H9 (cell line): ENCODE measurements around the gene CYP2W1. TPM values are rescaled to one million over a fixed set of nuclear protein-coding genes. Genes with fewer than 3 reads are reported as not detected.

ENCODE experiments used
- DNase-seq: peaks from one replicate; pipeline ENCODE4 v3.0.0-alpha.2; 2017
- H2AFZ ChIP-seq: one replicate; pipeline ENCODE4 v1.6.1; 2013; ENCODE audit warnings: mild to moderate bottlenecking, low read length, control low read depth, moderate library complexity
- H2AK5ac ChIP-seq: 2 replicates; pipeline ENCODE4 v1.6.1; 2013; ENCODE audit warnings: low read length, control low read depth, mixed read lengths; ENCODE audit not compliant: insufficient read length
- H2BK120ac ChIP-seq: one replicate; pipeline ENCODE4 v1.6.1; 2013; ENCODE audit warnings: low read depth, mild to moderate bottlenecking, low read length, control low read depth, inconsistent platforms; ENCODE audit not compliant: poor library complexity, severe bottlenecking
- H2BK12ac ChIP-seq: 2 replicates; pipeline ENCODE4 v1.6.1; 2013; ENCODE audit warnings: low read length, control low read depth, mixed read lengths, low read depth; ENCODE audit not compliant: insufficient read length
- H2BK15ac ChIP-seq: 2 replicates; pipeline ENCODE4 v1.6.1; 2013; ENCODE audit warnings: low read depth, low read length, control low read depth
- H2BK20ac ChIP-seq: one replicate; pipeline ENCODE4 v1.6.1; 2013; ENCODE audit warnings: low read depth, mild to moderate bottlenecking, low read length, control low read depth, inconsistent platforms; ENCODE audit not compliant: poor library complexity, severe bottlenecking
- H2BK5ac ChIP-seq: 2 replicates; pipeline ENCODE4 v1.6.1; 2013; ENCODE audit warnings: low read length, control low read depth, mixed read lengths; ENCODE audit not compliant: insufficient read length
- H3K14ac ChIP-seq: 2 replicates; pipeline ENCODE4 v1.6.1; 2013; ENCODE audit warnings: low read length, control low read depth; ENCODE audit not compliant: insufficient read depth
- H3K18ac ChIP-seq: 2 replicates; pipeline ENCODE4 v1.6.1; 2013; ENCODE audit warnings: low read depth, mild to moderate bottlenecking, mixed read lengths, low read length, control low read depth; ENCODE audit not compliant: insufficient read length
- H3K23ac ChIP-seq: 2 replicates; pipeline ENCODE4 v1.6.1; 2013; ENCODE audit warnings: low read length, control low read depth, mixed read lengths, low read depth; ENCODE audit not compliant: insufficient read length
- H3K23me2 ChIP-seq: 2 replicates; pipeline ENCODE4 v1.6.1; 2013; ENCODE audit warnings: low read depth, mild to moderate bottlenecking, mixed read lengths, low read length, control low read depth; ENCODE audit not compliant: insufficient read length, poor library complexity, severe bottlenecking
- H3K27ac ChIP-seq: 2 replicates; pipeline ENCODE4 v1.5.1; 2013; ENCODE audit warnings: low read length, control low read depth, mixed read lengths, low read depth; ENCODE audit not compliant: insufficient read length
- H3K27me3 ChIP-seq: 2 replicates; pipeline ENCODE4 v1.6.1; 2013; ENCODE audit warnings: low read length, control low read depth, inconsistent platforms; ENCODE audit not compliant: insufficient read depth
- H3K4ac ChIP-seq: 2 replicates; pipeline ENCODE4 v1.6.1; 2013; ENCODE audit warnings: low read depth, mild to moderate bottlenecking, control low read depth, inconsistent platforms, low read length, moderate library complexity
- H3K4me1 ChIP-seq: 2 replicates; pipeline ENCODE4 v1.6.1; 2013; ENCODE audit warnings: low read length, control low read depth, inconsistent platforms; ENCODE audit not compliant: insufficient read depth
- H3K4me2 ChIP-seq: 2 replicates; pipeline ENCODE4 v1.6.1; 2013; ENCODE audit warnings: low read length, control low read depth, mixed read lengths; ENCODE audit not compliant: insufficient read length, insufficient read depth
- H3K56ac ChIP-seq: 2 replicates; pipeline ENCODE4 v1.6.1; 2013; ENCODE audit warnings: low read depth, mild to moderate bottlenecking, mixed read lengths, low read length, control low read depth; ENCODE audit not compliant: insufficient read length
- H3K79me1 ChIP-seq: 2 replicates; pipeline ENCODE4 v1.6.1; 2013; ENCODE audit warnings: low read depth, mild to moderate bottlenecking, moderate library complexity, low read length, control low read depth, inconsistent platforms; ENCODE audit not compliant: insufficient read depth, poor library complexity, severe bottlenecking
- H3K79me2 ChIP-seq: 2 replicates; pipeline ENCODE4 v1.6.1; 2013; ENCODE audit warnings: low read length, control low read depth, inconsistent platforms; ENCODE audit not compliant: insufficient read depth
- H3K9ac ChIP-seq: 2 replicates; pipeline ENCODE4 v1.6.1; 2013; ENCODE audit warnings: low read length, control low read depth, mixed read lengths; ENCODE audit not compliant: insufficient read length; ENCODE audit errors: extremely low read depth
- H3K9me3 ChIP-seq: one replicate; pipeline ENCODE4 v1.6.1; 2013; ENCODE audit warnings: low read depth, low read length, inconsistent platforms; ENCODE audit not compliant: control insufficient read depth
- H3T11ph ChIP-seq: one replicate; pipeline ENCODE4 v1.6.1; 2013; ENCODE audit warnings: mild to moderate bottlenecking, low read length, control low read depth, inconsistent platforms
- H4K20me1 ChIP-seq: one replicate; pipeline ENCODE4 v1.6.1; 2013; ENCODE audit not compliant: control insufficient read depth, insufficient read length, insufficient read depth
- H4K5ac ChIP-seq: 2 replicates; pipeline ENCODE4 v1.6.1; 2013; ENCODE audit warnings: low read depth, mild to moderate bottlenecking, mixed read lengths, low read length, control low read depth; ENCODE audit not compliant: insufficient read length
- H4K8ac ChIP-seq: replicated peaks from 2 replicates; pipeline ENCODE4 v1.6.1; 2013; ENCODE audit warnings: low read length, control low read depth, mixed read lengths, low read depth; ENCODE audit not compliant: insufficient read length
- H4K91ac ChIP-seq: 2 replicates; pipeline ENCODE4 v1.6.1; 2013; ENCODE audit warnings: low read depth, mild to moderate bottlenecking, moderate library complexity, mixed read lengths, low read length, control low read depth; ENCODE audit not compliant: insufficient read length
- H3K27ac Mint-ChIP-seq, 3 experiments: 2 replicates in 2 of 3; 3 replicates in 1 of 3; pipeline ENCODE4 v1.8.0; 2020 to 2021; ENCODE audit warnings: mixed read lengths in 3 of 3, mild to moderate bottlenecking in 1 of 3, moderate library complexity in 1 of 3
- H3K27me3 Mint-ChIP-seq: 2 replicates; pipeline ENCODE4 v1.8.0; 2021; ENCODE audit warnings: low read depth, mild to moderate bottlenecking, moderate library complexity, mixed read lengths
- H3K36me3 Mint-ChIP-seq, 3 experiments: 2 replicates in 2 of 3; 3 replicates in 1 of 3; pipeline ENCODE4 v1.8.0; 2020 to 2021; ENCODE audit warnings: low read depth in 3 of 3, mixed read lengths in 3 of 3; ENCODE audit not compliant: insufficient read depth in 1 of 3
- H3K4me1 Mint-ChIP-seq, 2 experiments: 2 replicates each; pipeline ENCODE4 v1.8.0; 2020; ENCODE audit warnings: mixed read lengths in 2 of 2
- H3K4me3 Mint-ChIP-seq, 2 experiments: 2 replicates in 1 of 2; 3 replicates in 1 of 2; pipeline ENCODE4 v1.8.0; 2020 to 2021; ENCODE audit warnings: mild to moderate bottlenecking in 2 of 2, mixed read lengths in 2 of 2, moderate library complexity in 1 of 2
- H3K9me3 Mint-ChIP-seq, 2 experiments: 2 replicates in 1 of 2; 3 replicates in 1 of 2; pipeline ENCODE4 v1.8.0; 2020; ENCODE audit warnings: mild to moderate bottlenecking in 2 of 2, mixed read lengths in 2 of 2, moderate library complexity in 1 of 2
- CTCF ChIP-seq: fragments of 200-600 bp; sonication (generic); conservative IDR thresholded peaks from 3 replicates; pipeline ENCODE4 v1.8.0; 2021; ENCODE audit warnings: antibody characterized with exemption, mild to moderate bottlenecking
- WGBS: extraction: QIAGEN DNeasy Blood & Tissue Kit; methylation state at CpG from one replicate; pipeline ENCODE4 v1.1.7; 2013; ENCODE audit warnings: missing lambda C conversion rate, low lambda C conversion rate, mixed read lengths; ENCODE audit not compliant: insufficient read length; ENCODE audit errors: extremely low coverage; 5-methylcytosine and 5-hydroxymethylcytosine counted together
- total RNA-seq: library from RNA; stranded (reverse); gene quantifications from 2 replicates; pipeline ENCODE4 v1.2.1, GENCODE V29; 2021

Gene CYP2W1
- total RNA-seq, 1 experiment from 2014 or later: not detected

- Histone ChIP-seq H4K91ac (no peak overlapping the region), H2BK15ac (no peak overlapping the region), H3T11ph (no peak overlapping the region), H2BK20ac (no peak overlapping the region), H3K23me2 (peaks cover 3% of the 10 kb centered on the region), H2BK5ac (no peak overlapping the region), H2AFZ (no peak overlapping the region), H3K56ac (no peak overlapping the region), H4K20me1 (no peaks in the 10 kb centered on the region), H4K5ac (no peak overlapping the region), H3K79me1 (no peaks in the 10 kb centered on the region), H3K4me2 (no peak overlapping the region), H3K9me3 (no peaks in the 10 kb centered on the region), H3K4ac (no peak overlapping the region), H2AK5ac (no peak overlapping the region), H3K14ac (no peak overlapping the region), H3K18ac (no peak overlapping the region), H3K9ac (no peak overlapping the region), H3K27ac (no peak overlapping the region), H3K27me3 (no peaks in the 10 kb centered on the region), H3K79me2 (peaks cover 2% of the 10 kb centered on the region; the same call in 1 of the 2 replicates), H4K8ac (no peak overlapping the region), H2BK120ac (no peak overlapping the region), H3K4me1 (no peaks in the 10 kb centered on the region), H3K23ac (no peak overlapping the region), H2BK12ac (no peak overlapping the region)
- DNase-seq: no peak
- Mint-ChIP-seq H3K4me1 (peaks cover 6 to 20% of the 10 kb centered on the region in 2 experiments; a peak in 3 of 4 replicates), H3K9me3 (no peaks in the 10 kb centered on the region), H3K4me3 (no peak overlapping the region), H3K27ac (no peak overlapping the region), H3K36me3 (no peaks in the 10 kb centered on the region), H3K27me3 (no peaks in the 10 kb centered on the region; the same call in 1 of the 2 replicates)
- WGBS: no CpG with 5 or more reads among the region's 24 CpGs
- TF ChIP-seq CTCF: no peak
Measured at GRCh38 chr7:978416-979091, 4.4 kb upstream of the CYP2W1 start.
